ENCODE data around the gene TOR1B. TPM values are rescaled to one million over a fixed set of nuclear protein-coding genes. Genes with fewer than 3 reads are reported as not detected.
"Not testable (repeated sequence)": the region's sequence is repeated elsewhere in the genome, so short reads cannot be mapped to it uniquely, and the experiment has no call there.

The TOR1B gene
- total RNA-seq, 1 donor from 2014 or later, result 10.5 TPM

DNA sequence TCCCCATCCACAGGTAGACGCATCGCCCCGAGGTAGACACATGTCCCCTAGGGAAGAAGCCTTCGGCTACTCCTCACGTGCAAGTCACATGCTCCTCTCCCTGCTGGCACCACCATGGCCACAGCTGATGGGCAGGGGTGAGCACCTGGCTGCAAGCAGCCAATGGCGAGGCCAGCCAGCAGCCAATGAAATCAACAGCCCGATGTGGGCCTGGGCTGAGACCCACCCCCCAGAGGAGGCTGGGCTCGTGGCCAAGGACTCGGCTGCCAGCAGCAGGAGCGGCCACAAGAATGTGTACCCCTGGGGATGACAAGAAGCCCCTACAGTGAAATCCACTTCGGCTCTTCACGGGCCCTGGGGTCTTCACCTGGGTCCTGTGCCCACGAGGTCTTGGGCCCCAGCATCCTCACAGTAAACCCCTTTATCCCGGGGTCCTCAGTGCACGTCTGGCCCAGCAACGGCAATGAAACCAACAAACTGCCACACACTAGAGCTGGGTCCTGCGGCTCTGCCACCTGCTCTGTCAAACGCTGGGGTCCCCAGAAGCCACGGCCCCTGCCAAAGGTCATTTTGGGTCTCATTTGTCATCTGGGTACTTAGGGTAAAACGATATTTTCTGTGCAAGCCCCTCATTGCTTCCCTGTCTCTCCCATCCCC is 28.1 kb upstream of the TOR1B start:
- no peak for DNase-seq (ENCODE audit: missing footprints)
- intact Hi-C loops (cut with DNase I), result no loop called here

DNA sequence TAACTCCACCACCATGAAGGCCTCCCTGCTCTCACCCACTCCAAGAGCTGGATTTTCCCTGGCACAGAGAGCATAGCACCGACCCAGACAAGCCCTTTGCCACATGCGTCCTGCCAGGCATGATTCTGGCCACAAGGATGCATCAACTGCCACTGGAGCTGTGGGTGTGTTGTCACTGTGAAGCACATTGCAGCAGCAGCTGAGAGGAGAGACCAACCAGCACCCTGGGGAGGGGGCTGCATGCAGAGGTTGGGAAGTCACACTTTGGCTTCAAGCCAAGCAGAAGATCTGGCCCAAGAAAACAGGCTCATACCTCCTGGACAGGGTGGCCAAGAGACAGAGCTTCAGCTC is 27.6 kb upstream of the TOR1B start:
- ATAC-seq (no peak), DNase-seq (ENCODE audit: missing footprints) (no peak)
- intact Hi-C loops (cut with DNase I), result no loop called here

More for the DNA sequence above, 28.1 kb upstream of the TOR1B start:
- ATAC-seq, result no peak

- intact Hi-C loops (cut with DNase I); ATAC-seq; DNase-seq (ENCODE audit: missing footprints): not testable (repeated sequence)
These were observed 26.9 kb upstream of the TOR1B start for GRCh38 chr9:129776096-129776495.

GRCh38 chr9:129776566-129776937 is 26.4 kb upstream of the TOR1B start:
- ATAC-seq (peak; percentile 29), DNase-seq (ENCODE audit: missing footprints) (no peak)

DNA sequence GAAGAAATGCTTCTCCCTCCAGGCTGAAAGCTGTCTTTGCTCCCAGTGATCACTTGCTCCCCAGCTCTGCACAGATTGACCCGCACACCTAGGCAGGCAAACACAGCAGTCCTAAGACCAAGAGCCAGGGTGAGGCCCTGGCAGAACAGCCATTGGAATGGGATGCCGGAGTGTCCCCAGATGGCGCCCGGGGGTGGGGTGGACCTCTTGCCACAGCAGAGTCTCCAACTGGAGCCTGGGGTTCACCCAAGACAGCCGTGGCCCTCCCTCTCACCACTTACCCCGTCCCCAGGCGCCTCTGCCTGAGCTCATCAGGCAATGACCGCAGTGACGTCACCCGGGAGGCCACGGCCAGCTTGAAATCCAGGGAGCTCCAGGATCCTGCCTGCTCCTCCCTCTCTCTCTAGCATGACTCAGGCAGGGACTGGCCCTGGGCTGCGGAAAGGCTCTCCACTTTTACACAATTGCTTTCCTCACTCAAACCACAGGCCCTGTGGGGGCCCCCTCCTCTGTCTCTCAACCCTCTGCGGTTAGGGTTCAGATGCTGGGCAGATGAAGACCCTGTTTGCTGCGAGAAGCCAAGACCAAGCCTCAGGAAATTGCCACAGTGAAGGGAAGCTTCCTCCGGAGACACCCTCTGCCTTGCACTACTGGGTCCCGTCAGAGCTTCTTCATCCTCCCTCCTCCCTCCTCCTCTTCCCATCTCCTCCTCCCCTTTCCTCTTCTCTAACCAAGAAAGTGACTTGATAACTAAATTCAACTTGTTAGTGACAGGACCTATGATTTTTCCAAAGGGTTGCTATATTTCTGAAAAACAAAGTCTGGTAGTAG is 25.8 kb upstream of the TOR1B start:
- peak; percentile 97 for DNase-seq (ENCODE audit: missing footprints)
- peak; percentile 96 for ATAC-seq
- intact Hi-C loops (cut with DNase I), result no loop called here

More at GRCh38 chr9:129776566-129776937, 26.4 kb upstream of the TOR1B start:
- intact Hi-C loops (cut with DNase I), result no loop called here

- intact Hi-C loops (cut with DNase I), result no loop called here
- DNase-seq (ENCODE audit: missing footprints) (no peak), ATAC-seq (no peak)
These were observed 25.2 kb upstream of the TOR1B start for GRCh38 chr9:129777769-129778130.

DNA sequence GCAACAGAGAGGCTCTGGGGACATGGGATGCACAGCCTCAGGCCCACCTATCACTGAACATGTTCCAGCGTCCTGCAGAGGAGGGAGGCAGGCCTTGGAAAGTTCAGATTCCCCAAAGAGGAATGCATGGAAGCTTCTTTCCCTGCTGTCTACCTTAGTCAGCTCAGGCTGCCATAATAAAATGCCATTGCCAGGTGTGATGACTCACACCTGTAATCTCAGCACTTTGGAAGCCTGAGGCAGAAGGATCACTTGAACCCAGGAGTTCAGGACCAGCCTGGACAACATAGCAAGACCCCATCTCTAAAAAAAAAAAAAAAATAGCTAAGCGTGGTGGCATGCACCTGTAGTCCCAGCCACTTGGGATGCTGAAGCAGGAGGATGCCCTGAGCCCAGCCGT is 24.5 kb upstream of the TOR1B start:
- no peak for DNase-seq (ENCODE audit: missing footprints)
- no peak for ATAC-seq
- intact Hi-C loops (cut with DNase I), result no loop called here

DNA sequence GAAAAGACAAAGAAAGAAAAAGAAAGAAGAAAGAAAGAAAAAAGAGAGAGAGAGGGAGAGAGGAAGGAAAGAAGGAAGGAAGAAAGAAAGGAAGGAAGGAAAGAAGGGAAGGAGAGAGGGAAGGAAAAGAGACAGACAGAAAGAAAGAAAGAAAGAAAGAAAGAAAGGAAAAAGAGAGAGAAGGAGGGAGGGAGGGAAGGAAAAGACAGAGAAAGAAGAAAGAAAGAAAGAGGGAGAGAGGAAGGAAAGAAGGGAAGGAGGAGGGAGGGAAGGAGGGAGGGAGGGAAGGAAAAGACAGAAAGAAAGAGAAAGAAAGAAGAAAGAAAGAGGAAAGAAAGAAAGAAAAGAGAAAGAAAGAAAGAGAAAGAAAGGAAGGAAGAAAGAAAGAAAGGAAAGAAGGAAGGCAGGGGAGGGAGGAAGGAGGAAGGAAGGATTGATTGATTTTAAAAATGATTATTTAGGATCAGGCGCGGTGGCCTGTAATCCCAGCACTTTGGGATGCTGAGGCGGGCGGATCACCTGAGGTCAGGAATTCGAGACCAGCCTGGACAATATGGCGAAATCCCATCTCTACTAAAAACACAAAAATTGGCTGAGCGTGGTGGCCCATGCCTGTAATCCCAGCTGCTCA is 23.3 kb upstream of the TOR1B start:
- intact Hi-C loops (cut with DNase I), result loop anchor here (5.0 kb wide), 1 partner anchor 647 kb away; no protein-coding TSS in a partner anchor
- DNase-seq (ENCODE audit: missing footprints), result no peak
- no peak for ATAC-seq

GRCh38 chr9:129781131-129781530 is 21.9 kb upstream of the TOR1B start:
- DNase-seq (ENCODE audit: missing footprints) (no peak), ATAC-seq (no peak)
- intact Hi-C loops (cut with DNase I), result loop anchor here (5.0 kb wide), 1 partner anchor 649 kb away; no protein-coding TSS in a partner anchor

DNA sequence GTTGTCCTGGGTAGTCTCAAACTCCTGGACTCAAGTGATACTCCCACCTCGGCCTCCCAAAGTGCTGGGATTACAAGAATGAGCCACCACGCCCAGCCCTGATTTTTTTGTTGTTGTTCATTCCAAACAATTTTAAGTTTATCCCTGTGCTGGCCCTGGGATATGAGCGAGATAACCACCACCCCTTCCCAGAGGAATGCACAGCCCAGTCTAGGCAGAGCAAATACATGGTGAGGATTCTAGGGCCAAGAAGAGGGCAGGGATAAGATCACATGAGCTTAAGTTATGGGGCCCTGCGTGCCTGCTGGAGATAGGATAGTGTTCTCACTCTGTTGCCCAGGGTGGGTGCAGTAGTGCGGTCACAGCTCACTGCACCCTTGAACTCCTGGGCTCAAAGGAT is 21.0 kb upstream of the TOR1B start:
- no peak for DNase-seq (ENCODE audit: missing footprints)
- ATAC-seq, result no peak
- intact Hi-C loops (cut with DNase I), result loop anchor here (2.0 to 5.0 kb wide), 3 partner anchors 55 to 650 kb away; partner anchors contain the start of gene ASB6

GRCh38 chr9:129783516-129784361 is 19.2 kb upstream of the TOR1B start:
- peak; percentile 82 for DNase-seq (ENCODE audit: missing footprints)
- peak; percentile 94 for ATAC-seq
- intact Hi-C loops (cut with DNase I), result loop anchor here (1.0 to 5.0 kb wide), 4 partner anchors 46 to 651 kb away; partner anchors contain the start of gene ASB6

GRCh38 chr9:129784970-129785369 is 18.0 kb upstream of the TOR1B start:
- DNase-seq (ENCODE audit: missing footprints); ATAC-seq: not testable (repeated sequence)
- intact Hi-C loops (cut with DNase I), result loop anchor here (5.0 kb wide), 1 partner anchor 653 kb away; no protein-coding TSS in a partner anchor

DNA sequence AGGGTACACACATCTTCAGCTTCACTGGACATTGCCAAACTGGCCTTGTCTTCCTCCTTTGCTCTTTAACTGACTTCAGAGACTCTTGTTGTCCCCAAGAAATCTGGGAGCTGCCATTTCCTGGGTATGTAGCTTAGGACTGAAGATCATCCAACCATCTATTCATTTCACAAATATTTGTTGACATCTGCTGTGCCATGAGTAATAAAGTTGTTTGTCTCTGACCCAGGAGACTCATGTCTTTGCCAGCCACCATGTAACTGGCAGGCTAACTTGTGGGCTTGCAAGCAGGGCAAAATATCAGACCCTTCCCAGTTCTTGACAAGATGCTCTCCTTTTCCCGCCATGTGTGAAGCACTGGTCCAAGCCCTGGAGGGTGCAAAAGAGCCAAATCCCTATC is 17.1 kb upstream of the TOR1B start:
- DNase-seq (ENCODE audit: missing footprints), result no peak
- intact Hi-C loops (cut with DNase I), result no loop called here

DNA sequence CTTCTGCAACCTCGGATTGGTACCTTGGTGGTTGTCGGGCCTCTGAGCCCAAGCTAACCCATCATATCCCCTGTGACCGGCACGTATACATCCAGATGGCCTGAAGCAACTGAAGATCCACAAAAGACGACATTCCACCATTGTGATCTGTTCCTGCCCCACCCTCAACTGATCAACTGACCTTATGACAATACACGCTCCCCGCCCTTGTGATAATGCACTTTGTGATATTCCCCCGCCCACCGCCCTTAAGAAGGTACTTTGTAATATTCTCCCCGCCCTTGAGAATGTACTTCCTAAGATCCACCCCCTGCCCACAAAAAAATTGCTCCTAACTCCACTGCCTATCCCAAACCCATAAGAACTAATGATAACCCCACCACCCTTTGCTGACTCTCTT is 16.5 kb upstream of the TOR1B start:
- no peak for DNase-seq (ENCODE audit: missing footprints)
- ATAC-seq, result no peak
- intact Hi-C loops (cut with DNase I), result no loop called here

More for the DNA sequence above, 17.1 kb upstream of the TOR1B start:
- ATAC-seq, result no peak

GRCh38 chr9:129794549-129794948 is 8.4 kb upstream of the TOR1B start:
- intact Hi-C loops (cut with DNase I), result no loop called here
- ATAC-seq (no peak), DNase-seq (ENCODE audit: missing footprints) (no peak)

GRCh38 chr9:129796029-129796428 is 7.0 kb upstream of the TOR1B start:
- ATAC-seq; intact Hi-C loops (cut with DNase I); DNase-seq (ENCODE audit: missing footprints): not testable (repeated sequence)

GRCh38 chr9:129798973-129799372 is 4.0 kb upstream of the TOR1B start:
- intact Hi-C loops (cut with DNase I), result no loop called here
- DNase-seq (ENCODE audit: missing footprints), result no peak
- no peak for ATAC-seq

DNA sequence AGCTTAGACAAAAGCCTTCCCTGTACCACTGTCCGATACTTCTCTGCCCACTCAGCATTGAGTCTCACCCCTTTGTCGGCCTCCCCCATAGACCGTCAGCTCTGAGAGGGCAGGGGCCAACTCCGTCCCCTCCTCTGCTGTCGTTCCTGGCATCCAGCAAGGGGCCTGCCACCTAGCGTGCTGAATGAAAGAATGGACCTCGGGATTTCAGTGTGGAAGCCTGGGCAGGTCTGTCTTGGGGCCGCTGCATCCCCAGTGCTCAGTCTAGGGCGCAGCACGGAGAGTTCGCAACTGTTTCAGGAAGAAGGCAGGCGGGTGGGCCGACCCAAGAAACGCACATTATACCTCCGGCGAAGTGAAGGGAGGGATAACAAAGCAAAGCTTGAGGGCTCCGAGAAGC is 1.5 kb upstream of the TOR1B start:
- ATAC-seq, result no peak

DNA sequence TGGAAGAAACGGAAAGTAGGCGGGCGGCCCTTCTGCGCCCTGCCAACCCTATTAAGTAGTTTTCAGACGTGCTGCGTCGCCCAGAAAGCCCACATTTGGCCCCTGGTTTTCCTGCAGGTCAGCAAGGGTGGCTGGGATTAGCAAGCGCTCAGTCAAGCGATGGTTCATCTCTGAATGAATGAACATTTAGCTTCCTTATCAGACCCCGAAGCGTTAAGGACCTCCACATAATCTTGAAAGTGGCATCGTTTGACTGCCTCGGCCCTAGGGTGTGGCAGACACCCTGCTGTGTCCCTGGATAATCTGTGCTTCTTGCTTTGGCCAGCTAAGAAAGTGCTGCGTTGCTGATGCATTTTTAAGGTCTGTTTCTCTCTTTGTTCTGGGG is 684 bp downstream of the TOR1B start:
- ATAC-seq, result no peak
- intact Hi-C loops (cut with DNase I), result no loop called here
- DNase-seq (ENCODE audit: missing footprints), result no peak

More for the DNA sequence above, 1.5 kb upstream of the TOR1B start:
- intact Hi-C loops (cut with DNase I), result no loop called here
- DNase-seq (ENCODE audit: missing footprints), result no peak

Data from Right ventricle myocardium inferior (tissue), 1 donor.